GM19463 (cell line): ENCODE data around the gene FAM78A.
"Not testable (repeated sequence)": the region's sequence is repeated elsewhere in the genome, so short reads cannot be mapped to it uniquely, and the experiment has no call there.

Experiments
- ATAC-seq: cut with Tn5 transposase; IDR thresholded peaks from one replicate; pipeline ENCODE4 v1.9.1; 2021; ENCODE audit warnings: mild to moderate bottlenecking, moderate library complexity; ENCODE audit not compliant: unreplicated experiment

The FAM78A gene

DNA sequence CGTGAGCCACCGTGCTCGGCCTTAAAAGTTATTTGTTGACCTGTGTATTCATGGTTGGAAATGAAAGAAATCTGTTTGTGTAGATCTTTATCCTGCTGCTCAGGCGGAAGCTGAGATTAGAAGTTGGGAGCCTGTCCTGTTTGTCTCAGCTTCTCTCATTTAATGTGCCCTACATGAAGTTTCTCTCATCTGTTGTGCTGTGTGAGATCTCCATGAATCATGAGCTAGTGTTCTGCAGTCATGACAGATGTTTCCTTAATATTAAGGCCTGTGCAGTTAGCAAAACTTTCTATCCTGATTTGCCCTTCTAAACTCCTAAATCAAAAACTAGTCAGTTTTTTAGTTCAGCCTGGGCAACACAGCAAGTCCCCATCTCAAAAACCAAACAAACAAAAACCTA is 59.5 kb downstream of the FAM78A start:
- no peak for ATAC-seq

- no peak for ATAC-seq
These were observed 61.4 kb downstream of the FAM78A start for GRCh38 chr9:131214876-131215275.

DNA sequence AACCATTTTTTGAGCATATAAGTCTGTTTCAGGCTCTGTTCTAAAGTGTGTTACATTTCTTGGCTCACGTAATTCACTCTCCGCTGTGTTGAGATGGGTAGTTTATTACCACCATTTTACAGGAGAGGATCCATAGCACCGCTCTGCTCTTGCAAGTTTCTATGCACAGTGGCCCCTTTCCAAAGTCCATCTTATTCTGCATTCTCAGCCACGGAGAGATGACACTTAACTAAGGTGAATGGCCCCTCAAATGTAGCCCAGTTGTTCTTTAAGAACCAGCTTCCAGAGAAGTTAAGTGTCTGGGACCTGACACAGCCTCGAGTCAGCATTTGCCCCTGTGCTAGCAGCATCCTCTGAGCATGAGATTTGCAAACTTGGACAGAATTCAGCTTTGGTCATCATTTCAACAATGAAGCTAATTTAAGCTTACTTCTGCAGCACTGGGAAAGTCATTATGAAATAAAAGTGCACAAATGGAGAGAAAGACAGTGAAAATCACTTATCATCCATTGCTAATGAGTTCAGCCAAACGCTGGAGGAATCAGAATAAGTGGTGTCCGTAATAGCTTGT is 61.9 kb downstream of the FAM78A start:
- ATAC-seq = no peak

GRCh38 chr9:131211920-131212319 is 64.4 kb downstream of the FAM78A start:
- ATAC-seq = not testable (repeated sequence)
